DMS 273 (cell line): ENCODE results near the gene LAMA3.

ENCODE experiments used
- DNase-seq: peaks from one replicate; lab custom pipeline; 2025; ENCODE audit not compliant: unreplicated experiment; lab: John Stamatoyannopoulos, UW

Gene LAMA3

GRCh38 chr18:23845988-23846630 lies 156.9 kb downstream of the LAMA3 start:
- DNase-seq, result no peak

- no peak for DNase-seq
Measured at GRCh38 chr18:23847321-23847986, 158.2 kb downstream of the LAMA3 start.

GRCh38 chr18:23849141-23849540 lies 159.9 kb downstream of the LAMA3 start:
- no peak for DNase-seq

GRCh38 chr18:23850215-23850614 lies 161.0 kb downstream of the LAMA3 start:
- no peak for DNase-seq

- DNase-seq, result no peak
Measured at GRCh38 chr18:23851470-23852002, 162.3 kb downstream of the LAMA3 start.

GRCh38 chr18:23852236-23853045 lies 163.2 kb downstream of the LAMA3 start:
- no peak for DNase-seq

- no peak for DNase-seq
Measured at GRCh38 chr18:23853448-23854195, 164.4 kb downstream of the LAMA3 start.

- no peak for DNase-seq
Measured at GRCh38 chr18:23855721-23856120, 166.5 kb downstream of the LAMA3 start.

- DNase-seq, result peak; percentile 28
Measured at GRCh38 chr18:23856466-23857163, 167.4 kb downstream of the LAMA3 start.

GRCh38 chr18:23857164-23857552 lies 167.9 kb downstream of the LAMA3 start:
- DNase-seq, result no peak

- DNase-seq, result no peak
Measured at GRCh38 chr18:23857756-23858155, 168.5 kb downstream of the LAMA3 start.

- no peak for DNase-seq
Measured at GRCh38 chr18:23859466-23860336, 170.4 kb downstream of the LAMA3 start.

GRCh38 chr18:23861326-23861725 lies 172.1 kb downstream of the LAMA3 start:
- DNase-seq, result no peak

GRCh38 chr18:23861805-23862470 lies 172.7 kb downstream of the LAMA3 start:
- DNase-seq, result no peak

- no peak for DNase-seq
Measured at GRCh38 chr18:23864624-23865023, 175.4 kb downstream of the LAMA3 start.

- DNase-seq, result no peak
Measured at GRCh38 chr18:23867006-23867405, 177.8 kb downstream of the LAMA3 start.

- peak; percentile 9 for DNase-seq
Measured at GRCh38 chr18:23868136-23868785, 179.0 kb downstream of the LAMA3 start.

- no peak for DNase-seq
Measured at GRCh38 chr18:23870676-23871380, 181.6 kb downstream of the LAMA3 start.
